ENCODE measurements around the gene SLCO4A1. TPM values are rescaled to one million over a fixed set of nuclear protein-coding genes. Genes with fewer than 3 reads are reported as not detected.

SLCO4A1 gene
- total and polyA plus RNA-seq, 8 donors, result 0.58 to 44.3 (median 11.9) TPM

- TF ChIP-seq POLR2A (IDR thresholded peaks at IDR 0.05), result no peak
- no peak for TF ChIP-seq EP300 (IDR thresholded peaks at IDR 0.05)
- no peak for TF ChIP-seq POLR2AphosphoS5 (IDR thresholded peaks at IDR 0.05)
- TF ChIP-seq CTCF (IDR thresholded peaks at IDR 0.05), result no peak
- DNase-seq, result no peak
- Histone ChIP-seq H3K9me3 (peaks cover 5 to 10% (median 6%) of the 10 kb centered on the region in 4 donors), H3K36me3 (peaks cover 0 to 15% (median 9%) of the 10 kb centered on the region in 4 donors), H3K27ac (no peak overlapping the region), H3K27me3 (peaks cover 0 to 35% (median 0%) of the 10 kb centered on the region in 3 donors), H3K4me3 (no peak overlapping the region), H3K4me1 (peaks cover 0 to 8% (median 0%) of the 10 kb centered on the region in 4 donors)
- intact Hi-C loops (cut with DNase I; ENCODE audit: low total_unique reads), result no loop called here
- 79 to 88% (median 84%) methylated on average over 13 to 14 of the region's 14 CpGs for WGBS, 5 donors
Observed at GRCh38 chr20:62675877-62676260, 33.6 kb downstream of the SLCO4A1 start.

- intact Hi-C loops (cut with DNase I; ENCODE audit: low total_unique reads), result no loop called here
- H3K36me3 ChIP-seq, result peaks cover 0 to 7% (median 2%) of the 10 kb centered on the region in 4 donors
- H3K27ac ChIP-seq, result no peak overlapping the region
- peaks cover 0 to 8% (median 0%) of the 10 kb centered on the region in 4 donors for H3K4me1 ChIP-seq
- no peak for DNase-seq
- peaks cover 0 to 46% (median 0%) of the 10 kb centered on the region in 3 donors for H3K27me3 ChIP-seq
- peaks cover 5 to 10% (median 6%) of the 10 kb centered on the region in 4 donors for H3K9me3 ChIP-seq
- 83 to 89% (median 86%) methylated on average over 9 of the region's 9 CpGs for WGBS, 5 donors
- no peak for TF ChIP-seq POLR2AphosphoS5 (IDR thresholded peaks at IDR 0.05)
- no peak for TF ChIP-seq EP300 (IDR thresholded peaks at IDR 0.05)
- TF ChIP-seq POLR2A (IDR thresholded peaks at IDR 0.05), result no peak
- no peak for TF ChIP-seq CTCF (IDR thresholded peaks at IDR 0.05)
- H3K4me3 ChIP-seq, result no peak overlapping the region
Observed at GRCh38 chr20:62676976-62677375, 34.7 kb downstream of the SLCO4A1 start.

- TF ChIP-seq EP300 (IDR thresholded peaks at IDR 0.05) (no peak), POLR2AphosphoS5 (IDR thresholded peaks at IDR 0.05) (no peak), POLR2A (IDR thresholded peaks at IDR 0.05) (no peak), CTCF (IDR thresholded peaks at IDR 0.05) (no peak)
- DNase-seq, result no peak
- H3K4me1 ChIP-seq, result peaks cover 0 to 8% (median 0%) of the 10 kb centered on the region in 4 donors
- H3K4me3 ChIP-seq, result no peak overlapping the region
- no peak overlapping the region for H3K27ac ChIP-seq
- no peaks in the 10 kb centered on the region for H3K36me3 ChIP-seq
- 74 to 87% (median 82%) methylated on average over 10 of the region's 10 CpGs for WGBS, 5 donors
- peaks cover 0 to 53% (median 0%) of the 10 kb centered on the region in 3 donors for H3K27me3 ChIP-seq
- intact Hi-C loops (cut with DNase I; ENCODE audit: low total_unique reads), result no loop called here
- peaks cover 5 to 10% (median 6%) of the 10 kb centered on the region in 4 donors for H3K9me3 ChIP-seq
Observed at GRCh38 chr20:62677678-62678077, 35.4 kb downstream of the SLCO4A1 start.

GRCh38 chr20:62678553-62678952, 36.2 kb downstream of the SLCO4A1 start:
- intact Hi-C loops (cut with DNase I; ENCODE audit: low total_unique reads), result no loop called here
- H3K9me3 ChIP-seq, result peaks cover 5 to 10% (median 6%) of the 10 kb centered on the region in 4 donors

More at GRCh38 chr20:62678553-62678952, 36.2 kb downstream of the SLCO4A1 start:
- WGBS, 5 donors, result 19 to 30% (median 24%) methylated on average over 9 of the region's 9 CpGs
- Histone ChIP-seq H3K27ac (no peak overlapping the region), H3K36me3 (no peaks in the 10 kb centered on the region), H3K4me1 (peaks cover 0 to 8% (median 0%) of the 10 kb centered on the region in 4 donors), H3K27me3 (peaks cover 0 to 61% (median 4%) of the 10 kb centered on the region in 3 donors), H3K4me3 (no peak overlapping the region)
- DNase-seq, result no peak
- TF ChIP-seq POLR2AphosphoS5 (IDR thresholded peaks at IDR 0.05) (no peak), POLR2A (IDR thresholded peaks at IDR 0.05) (no peak), EP300 (IDR thresholded peaks at IDR 0.05) (no peak), CTCF (IDR thresholded peaks at IDR 0.05) (no peak)
